Keratinocyte (primary cell): ENCODE data around the gene PIEZO1. TPM values are rescaled to one million over a fixed set of nuclear protein-coding genes. Genes with fewer than 3 reads are reported as not detected.

Source experiments
- DNase-seq: peaks from one replicate; pipeline ENCODE4 v3.0.0-alpha.2; 2011; ENCODE audit warnings: low read depth, missing footprints, low spot score
- FAIRE-seq: peaks from 2 replicates; lab custom pipeline; 2011; peaks lifted over from hg19 to GRCh38; lab: Jason Lieb, UNC
- H2AFZ ChIP-seq: 2 replicates; pipeline ENCODE4 v1.6.0; 2012; ENCODE audit warnings: low read length, control low read depth, inconsistent platforms; ENCODE audit not compliant: control insufficient read depth
- H3K27ac ChIP-seq: 2 replicates; pipeline ENCODE4 v1.5.1; 2011; ENCODE audit warnings: low read length; ENCODE audit not compliant: control insufficient read depth, insufficient read depth
- H3K27me3 ChIP-seq: 3 replicates; pipeline ENCODE4 v1.6.0; 2011; ENCODE audit warnings: low read length; ENCODE audit not compliant: control insufficient read depth, insufficient read depth; ENCODE audit errors: extremely low read depth
- H3K36me3 ChIP-seq, 2 experiments: 2 replicates in 1 of 2; 3 replicates in 1 of 2; pipeline ENCODE4 v1.5.1; 2011; ENCODE audit warnings: low read length in 2 of 2, mild to moderate bottlenecking in 1 of 2; ENCODE audit not compliant: control insufficient read depth in 2 of 2, insufficient read depth in 2 of 2; ENCODE audit errors: extremely low read depth in 1 of 2
- H3K4me1 ChIP-seq: 3 replicates; pipeline ENCODE4 v1.5.1; 2011; ENCODE audit warnings: low read length; ENCODE audit not compliant: control insufficient read depth, insufficient read depth; ENCODE audit errors: extremely low read depth
- H3K4me2 ChIP-seq: 3 replicates; pipeline ENCODE4 v1.6.0; 2011; ENCODE audit warnings: low read depth, low read length; ENCODE audit not compliant: control insufficient read depth, insufficient read depth; ENCODE audit errors: extremely low read depth
- H3K4me3 ChIP-seq, 3 experiments: fragments of 200-600 bp in 1 of 3; sonication (generic) in 1 of 3; 2 replicates in 2 of 3; 3 replicates in 1 of 3; pipeline ENCODE4 v1.5.1; 2011 to 2016; ENCODE audit warnings: low read length in 3 of 3, mild to moderate bottlenecking in 3 of 3, control low read depth in 2 of 3, inconsistent platforms in 1 of 3, low read depth in 1 of 3, mixed read lengths in 1 of 3, mixed run types in 1 of 3, moderate library complexity in 1 of 3; ENCODE audit not compliant: control insufficient read depth in 2 of 3, insufficient read depth in 2 of 3; ENCODE audit errors: extremely low read depth in 1 of 3
- H3K79me2 ChIP-seq: 2 replicates; pipeline ENCODE4 v1.6.0; 2012; ENCODE audit warnings: low read length; ENCODE audit not compliant: control insufficient read depth, insufficient read depth
- H3K9ac ChIP-seq: 3 replicates; pipeline ENCODE4 v1.6.0; 2011; ENCODE audit warnings: low read length; ENCODE audit not compliant: control insufficient read depth, insufficient read depth; ENCODE audit errors: extremely low read depth
- H3K9me1 ChIP-seq: 3 replicates; pipeline ENCODE4 v1.6.0; 2011; ENCODE audit warnings: low read length; ENCODE audit not compliant: control insufficient read depth, insufficient read depth; ENCODE audit errors: extremely low read depth
- H3K9me3 ChIP-seq: 2 replicates; pipeline ENCODE4 v1.5.1; 2012; ENCODE audit warnings: low read depth, low read length; ENCODE audit not compliant: control insufficient read depth
- H4K20me1 ChIP-seq: 3 replicates; pipeline ENCODE4 v1.6.0; 2011; ENCODE audit warnings: low read length; ENCODE audit not compliant: control insufficient read depth, insufficient read depth; ENCODE audit errors: extremely low read depth
- EZH2 ChIP-seq: IDR thresholded peaks from one replicate; pipeline ENCODE4 v1.6.1; 2012; ENCODE audit warnings: inconsistent platforms, mild to moderate bottlenecking, low read length, moderate library complexity
- dilution Hi-C: fragments of 300-500 bp; cut with MboI; formaldehyde crosslinking; loops from one replicate; pipeline ENCODE4 v1.7.0; 2020; ENCODE audit warnings: low sequenced_read_pairs; ENCODE audit not compliant: extremely low pct_ligation_motif_present
- polyA plus RNA-seq, 5 experiments: library from polyadenylated mRNA; depleted of rRNA in 3 of 5; stranded (reverse) in 3 of 5; stranded (forward) in 1 of 5; unstranded in 1 of 5; fragments of >200 nt; gene quantifications; 1 replicate in 1 of 5; 2 replicates in 3 of 5; 3 replicates in 1 of 5; pipeline versions ENCODE4 v1.2.1 to v1.2.3, GENCODE V29; 2011 to 2012; ENCODE audit warnings: missing spikeins in 2 of 5, low read depth in 1 of 5, low replicate concordance in 1 of 5
- TF ChIP-seq, protein P1 (sequence below), 3 experiments: IDR thresholded peaks in 1 of 3; conservative IDR thresholded peaks in 1 of 3; optimal IDR thresholded peaks in 1 of 3; 2 replicates in 2 of 3; 3 replicates in 1 of 3; pipeline versions ENCODE3 to v1.5.1; 2011; ENCODE audit warnings: low read length in 3 of 3, mild to moderate bottlenecking in 3 of 3, moderate library complexity in 2 of 3, control low read depth in 1 of 3, inconsistent platforms in 1 of 3; ENCODE audit not compliant: insufficient read depth in 2 of 3; ENCODE audit errors: extremely low read depth in 1 of 3

PIEZO1 gene
- polyA plus RNA-seq, 1 donor (not counting 4 experiments of a cell fraction or from before 2014, with no cell fraction given) = 62.8 TPM

DNA sequence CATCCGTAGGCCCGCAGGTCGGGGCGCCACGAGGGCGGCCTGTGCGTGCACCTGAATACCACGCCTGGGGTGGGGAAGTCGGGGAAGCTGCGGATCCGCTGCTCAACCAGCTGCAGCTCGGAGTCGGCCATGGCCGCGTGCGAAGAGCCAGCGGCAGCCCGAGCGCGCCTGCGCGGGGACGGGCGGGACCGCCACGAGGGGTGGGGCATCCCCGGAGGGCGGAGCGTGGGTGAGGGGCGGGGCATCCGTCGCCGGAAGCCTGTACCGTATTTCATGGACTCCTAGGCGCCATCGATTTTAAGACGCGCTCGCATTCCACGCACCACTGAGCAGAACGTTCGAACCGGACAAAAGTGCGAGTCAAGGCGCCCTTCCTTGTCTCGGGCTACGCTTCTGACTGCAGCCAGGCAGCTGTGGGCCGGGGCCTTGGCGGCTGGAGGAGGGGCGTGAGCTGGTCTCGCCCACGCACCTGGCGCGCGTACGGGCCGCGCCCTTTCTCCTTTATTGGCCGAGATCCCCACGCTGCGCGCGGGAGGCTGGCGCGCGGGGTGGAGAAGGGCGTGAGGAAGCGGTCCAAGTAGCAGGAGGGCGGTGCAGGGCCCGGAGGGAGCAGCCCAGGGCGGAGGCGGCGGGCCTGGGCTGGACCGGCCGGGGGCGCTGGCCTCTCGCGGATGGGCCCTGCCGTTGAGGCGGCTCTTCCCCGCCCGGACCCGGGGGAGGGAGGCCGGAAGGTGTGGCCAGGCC lies 26.9 kb upstream of the PIEZO1 start, which contains the start of gene APRT:
Gene APRT (minus strand): TSS at position 160 of the 744 bp plus-strand sequence. CDS start 29 bp downstream, at position 131.
- peak within 1 kb of the TSS; percentile 72 for H3K27ac ChIP-seq
- H3K9ac ChIP-seq = peak within 1 kb of the TSS; percentile 84
- H2AFZ ChIP-seq = peak within 1 kb of the TSS; percentile 84
- DNase-seq (no peak), FAIRE-seq (peak; percentile 44)
- peaks cover 25% of the 10 kb centered on the region for H3K4me1 ChIP-seq
- TF ChIP-seq, protein P1, sequence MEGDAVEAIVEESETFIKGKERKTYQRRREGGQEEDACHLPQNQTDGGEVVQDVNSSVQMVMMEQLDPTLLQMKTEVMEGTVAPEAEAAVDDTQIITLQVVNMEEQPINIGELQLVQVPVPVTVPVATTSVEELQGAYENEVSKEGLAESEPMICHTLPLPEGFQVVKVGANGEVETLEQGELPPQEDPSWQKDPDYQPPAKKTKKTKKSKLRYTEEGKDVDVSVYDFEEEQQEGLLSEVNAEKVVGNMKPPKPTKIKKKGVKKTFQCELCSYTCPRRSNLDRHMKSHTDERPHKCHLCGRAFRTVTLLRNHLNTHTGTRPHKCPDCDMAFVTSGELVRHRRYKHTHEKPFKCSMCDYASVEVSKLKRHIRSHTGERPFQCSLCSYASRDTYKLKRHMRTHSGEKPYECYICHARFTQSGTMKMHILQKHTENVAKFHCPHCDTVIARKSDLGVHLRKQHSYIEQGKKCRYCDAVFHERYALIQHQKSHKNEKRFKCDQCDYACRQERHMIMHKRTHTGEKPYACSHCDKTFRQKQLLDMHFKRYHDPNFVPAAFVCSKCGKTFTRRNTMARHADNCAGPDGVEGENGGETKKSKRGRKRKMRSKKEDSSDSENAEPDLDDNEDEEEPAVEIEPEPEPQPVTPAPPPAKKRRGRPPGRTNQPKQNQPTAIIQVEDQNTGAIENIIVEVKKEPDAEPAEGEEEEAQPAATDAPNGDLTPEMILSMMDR (optimal IDR thresholded peaks at IDR 0.05 in 1 of 3, IDR thresholded peaks at IDR 0.05 in 1 of 3, conservative IDR thresholded peaks at IDR 0.05 in 1 of 3; ENCODE audit: extremely low read depth in 1 of 3, insufficient read depth in 2 of 3, low read length in 3 of 3) = peak in 1 of 3 experiments; percentile 54
- no peak for TF ChIP-seq EZH2
- peak within 1 kb of the TSS; percentile 71 to 78 (median 77) for H3K4me3 ChIP-seq
- peak within 1 kb of the TSS; percentile 96 for H3K4me2 ChIP-seq
- H4K20me1 ChIP-seq = no peaks in the 10 kb centered on the region
- H3K9me1 ChIP-seq = peaks cover 4% of the 10 kb centered on the region
- H3K9me3 ChIP-seq = no peaks in the 10 kb centered on the region
- H3K79me2 ChIP-seq = peaks cover 19% of the 10 kb centered on the region
- no peaks in the 10 kb centered on the region for H3K27me3 ChIP-seq
- peaks cover 13 to 16% of the 10 kb centered on the region in 2 experiments for H3K36me3 ChIP-seq
- dilution Hi-C loops = no loop called here

DNA sequence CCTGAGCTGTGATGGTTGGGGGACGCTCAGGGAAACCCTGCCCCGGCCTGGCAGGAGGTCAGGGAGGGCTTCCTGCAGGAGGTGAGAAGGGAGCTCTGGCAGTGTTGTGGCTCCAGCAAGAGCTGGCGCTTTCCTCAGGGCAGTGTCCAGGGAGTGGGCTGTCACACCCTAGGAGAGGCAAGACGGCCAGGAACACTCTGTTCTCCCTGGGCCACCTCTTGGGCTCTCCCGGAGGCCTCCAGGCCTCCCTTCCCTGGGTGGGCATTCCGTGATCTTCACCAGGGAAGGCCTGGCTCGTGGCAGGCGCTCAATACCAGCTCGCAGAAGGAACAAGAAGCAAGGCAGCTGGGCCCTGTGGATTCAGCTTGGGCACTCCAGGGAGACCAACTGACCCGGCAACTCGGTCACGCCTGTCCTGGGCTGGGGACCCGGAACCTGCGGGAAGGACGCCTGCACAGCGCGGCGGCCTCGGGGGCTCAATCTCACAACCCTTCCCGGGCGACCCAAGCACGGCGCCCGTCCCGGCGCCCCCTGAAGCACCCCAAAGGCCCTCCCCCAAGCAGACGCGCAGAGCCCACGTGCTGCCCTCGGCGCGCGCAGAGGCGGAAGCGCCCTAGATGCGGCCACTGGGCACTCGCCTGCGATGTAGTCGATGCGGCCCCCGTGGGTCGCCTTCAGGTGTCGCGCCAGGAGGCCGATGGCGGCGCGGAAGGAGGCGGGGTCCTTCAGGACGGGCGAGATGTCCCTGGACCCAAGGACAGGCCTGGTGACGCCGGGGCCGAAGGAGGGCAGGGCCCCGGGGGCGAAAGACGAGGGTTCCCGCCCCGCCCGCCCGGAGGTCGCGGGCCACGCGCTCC lies 26.1 kb upstream of the PIEZO1 start:
- peaks cover under 1% of the 10 kb centered on the region for H4K20me1 ChIP-seq
- peaks cover 4% of the 10 kb centered on the region for H3K9me1 ChIP-seq
- H3K27me3 ChIP-seq = no peaks in the 10 kb centered on the region
- peak overlapping the region; percentile 96 for H3K4me2 ChIP-seq
- dilution Hi-C loops = no loop called here
- no peak for DNase-seq
- peaks cover 13 to 19% of the 10 kb centered on the region in 2 experiments for H3K36me3 ChIP-seq
- no peak for TF ChIP-seq EZH2
- TF ChIP-seq, protein P1 (optimal IDR thresholded peaks at IDR 0.05 in 1 of 3, IDR thresholded peaks at IDR 0.05 in 1 of 3, conservative IDR thresholded peaks at IDR 0.05 in 1 of 3; ENCODE audit: extremely low read depth in 1 of 3, insufficient read depth in 2 of 3, low read length in 3 of 3) = no peak
- H2AFZ ChIP-seq = no peak overlapping the region
- H3K27ac ChIP-seq = peak overlapping the region; percentile 72
- peak overlapping the region; percentile 71 to 78 (median 77) for H3K4me3 ChIP-seq
- no peak for FAIRE-seq
- H3K79me2 ChIP-seq = peaks cover 19% of the 10 kb centered on the region
- no peaks in the 10 kb centered on the region for H3K9me3 ChIP-seq
- H3K4me1 ChIP-seq = peaks cover 21% of the 10 kb centered on the region
- peak overlapping the region; percentile 84 for H3K9ac ChIP-seq
